ENCODE data around the gene GID8. TPM values are rescaled to one million over a fixed set of nuclear protein-coding genes. Genes with fewer than 3 reads are reported as not detected.
A peak's percentile ranks its signal among the peaks of the same experiment; 100 is the strongest.

The GID8 gene
- total and polyA plus RNA-seq, 2 of the 13 experiments (the other 11 are each of a cell fraction or from before 2014, with no cell fraction given), result 39.6 to 59.8 TPM

- TF ChIP-seq IRF1 (CRISPR knock-in tag; IDR thresholded peaks at IDR 0.05; ENCODE audit: low read depth) (no peak), TARDBP (CRISPR knock-in tag; IDR thresholded peaks at IDR 0.05) (no peak), ESRRA (CRISPR knock-in tag; IDR thresholded peaks at IDR 0.05; ENCODE audit: low read depth) (peak; percentile 76; the same call in 1 of the 2 replicates), ZFP91 (CRISPR knock-in tag; IDR thresholded peaks at IDR 0.05; ENCODE audit: borderline replicate concordance) (0 out of 2 replicates have a peak, but pooled peaks have one; percentile 4), STAT6 (CRISPR knock-in tag; IDR thresholded peaks at IDR 0.05; ENCODE audit: borderline replicate concordance) (0 out of 2 replicates have a peak, but pooled peaks have one; percentile 0), ARHGAP35 (CRISPR knock-in tag; IDR thresholded peaks at IDR 0.05; ENCODE audit: borderline replicate concordance) (no peak), RBM22 (optimal IDR thresholded peaks at IDR 0.05; ENCODE audit: low read length) (peak; percentile 76), KDM1A (CRISPR knock-in tag; IDR thresholded peaks at IDR 0.05) (0 out of 2 replicates have a peak, but pooled peaks have one; percentile 51), RXRA (CRISPR knock-in tag; IDR thresholded peaks at IDR 0.05) (peak; percentile 28; the same call in 1 of the 2 replicates), POLR2AphosphoS2 (IDR thresholded peaks at IDR 0.05; ENCODE audit: low read depth, low read length) (0 out of 2 replicates have a peak, but pooled peaks have one; percentile 23), SALL1 (CRISPR knock-in tag; IDR thresholded peaks at IDR 0.05) (0 out of 2 replicates have a peak, but pooled peaks have one; percentile 33), HINFP (CRISPR knock-in tag; IDR thresholded peaks at IDR 0.05; ENCODE audit: low read depth) (0 out of 2 replicates have a peak, but pooled peaks have one; percentile 59), ZNF460 (CRISPR knock-in tag; IDR thresholded peaks at IDR 0.05; ENCODE audit: borderline replicate concordance) (no peak), PRPF4 (IDR thresholded peaks at IDR 0.05; ENCODE audit: low read depth, low read length, poor library complexity, severe bottlenecking) (peak; percentile 39), ZNF556 (CRISPR knock-in tag; IDR thresholded peaks at IDR 0.05; ENCODE audit: borderline replicate concordance) (peak; percentile 15; the same call in 1 of the 2 replicates), ZBTB38 (CRISPR knock-in tag; IDR thresholded peaks at IDR 0.05) (peak; percentile 78), ZNF530 (CRISPR knock-in tag; IDR thresholded peaks at IDR 0.05; ENCODE audit: low read depth) (no peak), ZMYM3 (CRISPR knock-in tag; IDR thresholded peaks at IDR 0.05) (peak; percentile 88), ZNF883 (CRISPR knock-in tag; IDR thresholded peaks at IDR 0.05; ENCODE audit: not compliant biosample characterization) (peak; percentile 16), EP300 (IDR thresholded peaks at IDR 0.05; ENCODE audit: low read depth in 2 of 2, low read length in 2 of 2) (no peak), EP300 (CRISPR knock-in tag; IDR thresholded peaks at IDR 0.05; ENCODE audit: borderline replicate concordance) (0 out of 2 replicates have a peak, but pooled peaks have one; percentile 29), ZNF629 (CRISPR knock-in tag; conservative IDR thresholded peaks at IDR 0.05) (peak; percentile 95)
These were observed 15.5 kb upstream of the GID8 start (continued) for GRCh38 chr20:62922451-62922921.
